CD14-positive monocyte (primary cell): ENCODE measurements around the gene SMIM35. TPM values are rescaled to one million over a fixed set of nuclear protein-coding genes. Genes with fewer than 3 reads are reported as not detected.
A peak's percentile ranks its signal among the peaks of the same experiment; 100 is the strongest.

Experiments
- DNase-seq, 3 donors: peaks; one replicate each; pipeline ENCODE4 v3.0.0-alpha.2; 2011 to 2022
- H2AFZ ChIP-seq: 2 replicates; pipeline ENCODE4 v1.6.0; 2012; ENCODE audit warnings: mild to moderate bottlenecking, low read depth, low read length, inconsistent platforms; ENCODE audit not compliant: insufficient read depth, poor library complexity, severe bottlenecking
- H3K27ac ChIP-seq, 2 donors: 1 replicate in 1 of 2; 2 replicates in 1 of 2; pipeline ENCODE4 v1.5.1; 2012 to 2013; ENCODE audit warnings: low read length in 2 of 2, control low read depth in 1 of 2, inconsistent platforms in 1 of 2, low read depth in 1 of 2, mild to moderate bottlenecking in 1 of 2
- H3K27me3 ChIP-seq, 2 donors: one replicate each; pipeline versions ENCODE4 v1.6.0 to v1.6.1; 2011 to 2013; ENCODE audit warnings: low read length in 2 of 2; ENCODE audit not compliant: control insufficient read depth in 2 of 2, insufficient read depth in 2 of 2
- H3K36me3 ChIP-seq, 2 donors: replicated peaks in 1 of 2; 1 replicate in 1 of 2; 2 replicates in 1 of 2; pipeline versions ENCODE4 v1.5.1 to v1.6.1; 2012 to 2013; ENCODE audit warnings: low read length in 2 of 2, control low read depth in 1 of 2, inconsistent platforms in 1 of 2, mild to moderate bottlenecking in 1 of 2; ENCODE audit not compliant: insufficient read depth in 2 of 2, control insufficient read depth in 1 of 2
- H3K4me1 ChIP-seq, 2 donors: 1 replicate in 1 of 2; 2 replicates in 1 of 2; pipeline versions ENCODE4 v1.5.1 to v1.6.1; 2012 to 2013; ENCODE audit warnings: low read length in 2 of 2, control low read depth in 1 of 2, inconsistent platforms in 1 of 2, mild to moderate bottlenecking in 1 of 2, moderate library complexity in 1 of 2; ENCODE audit not compliant: insufficient read depth in 2 of 2, control insufficient read depth in 1 of 2
- H3K4me2 ChIP-seq: replicated peaks from 2 replicates; pipeline ENCODE3; 2012; ENCODE audit warnings: low read length, moderate library complexity, mild to moderate bottlenecking; ENCODE audit not compliant: poor library complexity, severe bottlenecking; ENCODE audit errors: extremely low read depth
- H3K4me3 ChIP-seq, 3 experiments: fragments of 200-600 bp in 1 of 3; sonication (generic) in 1 of 3; replicated peaks in 1 of 3; 1 replicate in 2 of 3; 2 replicates in 1 of 3; pipeline ENCODE4 v1.5.1; 2011 to 2013; ENCODE audit warnings: low read length in 3 of 3, mild to moderate bottlenecking in 3 of 3, control low read depth in 2 of 3, low read depth in 2 of 3, inconsistent platforms in 1 of 3, moderate library complexity in 1 of 3
- H3K79me2 ChIP-seq: 2 replicates; pipeline ENCODE4 v1.6.0; 2012; ENCODE audit warnings: mild to moderate bottlenecking, control low read depth, inconsistent platforms, low read length, moderate library complexity; ENCODE audit not compliant: insufficient read depth
- H3K9ac ChIP-seq: 2 replicates; pipeline ENCODE4 v1.6.0; 2017; ENCODE audit warnings: low read length, mild to moderate bottlenecking; ENCODE audit not compliant: insufficient read depth, poor library complexity, severe bottlenecking
- H3K9me3 ChIP-seq, 2 donors: replicated peaks in 1 of 2; 1 replicate in 1 of 2; 2 replicates in 1 of 2; pipeline versions ENCODE4 v1.5.1 to v1.6.1; 2012 to 2013; ENCODE audit warnings: low read length in 2 of 2, control low read depth in 1 of 2; ENCODE audit not compliant: control insufficient read depth in 1 of 2, insufficient read depth in 1 of 2
- H4K20me1 ChIP-seq: 2 replicates; pipeline ENCODE4 v1.6.0; 2012; ENCODE audit warnings: mild to moderate bottlenecking, low read length, control low read depth, moderate library complexity; ENCODE audit not compliant: insufficient read depth
- H3K27ac Mint-ChIP-seq, 7 donors: one replicate each; pipeline ENCODE4 v1.8.0; 2020; ENCODE audit warnings: mild to moderate bottlenecking in 7 of 7, mixed read lengths in 7 of 7, moderate library complexity in 6 of 7, inconsistent platforms in 2 of 7
- H3K27me3 Mint-ChIP-seq, 3 donors: one replicate each; pipeline ENCODE4 v1.8.0; 2021 to 2022; ENCODE audit warnings: low read depth in 3 of 3, mild to moderate bottlenecking in 3 of 3, mixed read lengths in 3 of 3, moderate library complexity in 3 of 3, inconsistent platforms in 1 of 3
- H3K36me3 Mint-ChIP-seq, 2 donors: one replicate each; pipeline ENCODE4 v1.8.0; 2020; ENCODE audit warnings: mixed read lengths in 2 of 2, inconsistent platforms in 1 of 2, mild to moderate bottlenecking in 1 of 2
- H3K4me1 Mint-ChIP-seq: one replicate; pipeline ENCODE4 v1.8.0; 2020; ENCODE audit warnings: mild to moderate bottlenecking, mixed read lengths
- H3K4me3 Mint-ChIP-seq, 2 donors: one replicate each; pipeline ENCODE4 v1.8.0; 2020; ENCODE audit warnings: mild to moderate bottlenecking in 2 of 2, mixed read lengths in 2 of 2, moderate library complexity in 1 of 2
- H3K9me3 Mint-ChIP-seq, 7 donors: one replicate each; pipeline ENCODE4 v1.8.0; 2020 to 2022; ENCODE audit warnings: mixed read lengths in 7 of 7, mild to moderate bottlenecking in 6 of 7, moderate library complexity in 6 of 7, inconsistent platforms in 2 of 7
- WGBS: methylation state at CpG from one replicate; pipeline ENCODE4 v1.1.5; 2013; ENCODE audit warnings: missing lambda C conversion rate; ENCODE audit not compliant: insufficient coverage; 5-methylcytosine and 5-hydroxymethylcytosine counted together
- intact Hi-C, 2 donors: fragments of 100-400 bp; cut with micrococcal nuclease; formaldehyde crosslinking; loops; one replicate each; pipeline versions ENCODE4 v1.15.0 to v1.15.1; 2023
- polyA minus RNA-seq: library from RNA; depleted of rRNA, polyadenylated mRNA; stranded (reverse); fragments of >200 nt; gene quantifications from 2 replicates; pipeline ENCODE4 v1.2.3, GENCODE V29; 2012
- polyA plus RNA-seq, 3 donors: library from polyadenylated mRNA; depleted of rRNA in 1 of 3; unstranded in 2 of 3; stranded (reverse) in 1 of 3; fragments of 300-500 nt in 2 of 3; fragments of >200 nt in 1 of 3; fragmentation: Illumina TruSeq in 2 of 3; gene quantifications; 1 replicate in 2 of 3; 2 replicates in 1 of 3; pipeline ENCODE4 v1.2.3, GENCODE V29; 2012 to 2021
- total RNA-seq, 12 experiments: library from RNA in 1 of 12; stranded (reverse) in 1 of 12; fragments of 120-200 nt in 1 of 12; gene quantifications; one replicate each; pipeline ENCODE4 v1.2.4 and lab custom pipeline; 2013 to 2026; ENCODE audit warnings: mixed read lengths in 6 of 12, inconsistent platforms in 1 of 12
- TF ChIP-seq, protein P1 (sequence below): fragments of 200-600 bp; IDR thresholded peaks from one replicate; pipeline ENCODE4 v1.8.0; 2022; ENCODE audit warnings: antibody characterized with exemption, mild to moderate bottlenecking

The SMIM35 gene
- total RNA-seq (2013), result 0.33 TPM
- polyA plus RNA-seq (under 1 TPM; 0.05 to 0.29 (median 0.11) TPM), polyA minus RNA-seq (0.14 and 0.32 TPM in 2 replicates), total RNA-seq (lab: John Stamatoyannopoulos, UW) (0 to 2.3 (median 0.49) reads per million in 11 experiments)

DNA sequence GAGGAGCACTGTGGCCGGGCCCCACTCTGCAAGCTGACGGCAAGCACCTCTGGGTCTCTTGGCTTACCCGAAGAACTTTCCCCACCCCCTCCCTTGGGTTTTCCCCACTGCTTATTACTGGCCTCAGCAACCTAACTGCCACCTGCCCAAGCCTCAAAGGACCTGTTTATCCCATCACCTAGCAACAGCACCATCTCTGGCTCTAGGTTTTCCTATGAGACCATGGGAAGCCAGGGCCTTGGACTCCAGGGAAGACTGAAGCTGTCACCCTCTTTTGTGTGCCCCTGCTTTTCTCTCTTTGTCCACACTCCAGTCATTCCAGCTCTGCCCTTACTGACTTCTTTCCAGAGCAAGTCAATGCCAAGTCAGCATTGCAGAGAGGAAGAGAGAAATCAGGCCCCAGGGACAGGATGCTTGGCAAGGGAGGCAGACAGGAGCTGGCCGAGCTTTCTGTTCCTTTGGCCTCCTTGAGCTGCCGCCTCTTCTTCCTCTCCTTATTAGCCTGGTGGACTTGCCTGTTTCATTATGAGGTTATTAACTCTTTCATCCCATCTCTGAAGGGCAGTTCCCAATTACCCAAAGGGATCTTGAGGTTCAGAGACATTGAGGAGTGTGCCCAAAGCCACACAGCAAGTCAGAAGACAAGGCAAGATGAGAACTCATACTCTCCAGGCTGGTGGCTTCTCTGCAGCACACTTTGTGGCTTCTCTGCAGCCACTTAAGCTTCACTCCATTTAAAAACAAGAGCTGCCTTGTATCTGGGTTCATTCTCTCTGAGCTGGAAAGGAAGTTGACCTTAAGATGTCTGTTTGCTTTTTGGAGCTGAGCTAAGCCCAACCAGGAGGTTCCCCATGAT is at the start of gene SMIM35:
Gene SMIM35, minus strand, starts transcription at position 51 of the 856 bp plus-strand sequence. CDS start 206 bp downstream, outside the sequence.
- H3K4me1 ChIP-seq, result peaks cover 64 to 70% of the 10 kb centered on the region in 2 donors
- intact Hi-C loops, result loop anchor here in 1 of 2 donors (10.0 kb wide), 1 partner anchor 72 kb away; no protein-coding TSS in a partner anchor
- 90% methylated on average over 2 of the region's 5 CpGs for WGBS
- peaks cover 15 to 21% of the 10 kb centered on the region in 2 donors for H3K9me3 ChIP-seq
- peak within 1 kb of the TSS; percentile 57 to 60 for H3K4me3 Mint-ChIP-seq
- H3K79me2 ChIP-seq, result no peaks in the 10 kb centered on the region
- peak within 1 kb of the TSS; percentile 96 to 99 (median 96) for H3K27ac Mint-ChIP-seq
- H3K27me3 ChIP-seq, result no peaks in the 10 kb centered on the region
- no peak within 1 kb of the TSS for H2AFZ ChIP-seq
- H3K4me1 Mint-ChIP-seq, result peaks cover 65% of the 10 kb centered on the region
- H3K9ac ChIP-seq, result no peak within 1 kb of the TSS
- no peak for DNase-seq
- H3K9me3 Mint-ChIP-seq, result peaks cover 8 to 24% (median 20%) of the 10 kb centered on the region in 7 donors
- H4K20me1 ChIP-seq, result no peaks in the 10 kb centered on the region
- TF ChIP-seq, protein P1, sequence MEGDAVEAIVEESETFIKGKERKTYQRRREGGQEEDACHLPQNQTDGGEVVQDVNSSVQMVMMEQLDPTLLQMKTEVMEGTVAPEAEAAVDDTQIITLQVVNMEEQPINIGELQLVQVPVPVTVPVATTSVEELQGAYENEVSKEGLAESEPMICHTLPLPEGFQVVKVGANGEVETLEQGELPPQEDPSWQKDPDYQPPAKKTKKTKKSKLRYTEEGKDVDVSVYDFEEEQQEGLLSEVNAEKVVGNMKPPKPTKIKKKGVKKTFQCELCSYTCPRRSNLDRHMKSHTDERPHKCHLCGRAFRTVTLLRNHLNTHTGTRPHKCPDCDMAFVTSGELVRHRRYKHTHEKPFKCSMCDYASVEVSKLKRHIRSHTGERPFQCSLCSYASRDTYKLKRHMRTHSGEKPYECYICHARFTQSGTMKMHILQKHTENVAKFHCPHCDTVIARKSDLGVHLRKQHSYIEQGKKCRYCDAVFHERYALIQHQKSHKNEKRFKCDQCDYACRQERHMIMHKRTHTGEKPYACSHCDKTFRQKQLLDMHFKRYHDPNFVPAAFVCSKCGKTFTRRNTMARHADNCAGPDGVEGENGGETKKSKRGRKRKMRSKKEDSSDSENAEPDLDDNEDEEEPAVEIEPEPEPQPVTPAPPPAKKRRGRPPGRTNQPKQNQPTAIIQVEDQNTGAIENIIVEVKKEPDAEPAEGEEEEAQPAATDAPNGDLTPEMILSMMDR, result no peak
- peak within 1 kb of the TSS; percentile 73 to 92 for H3K27ac ChIP-seq
- H3K27me3 Mint-ChIP-seq, result peaks cover 0 to 9% (median 5%) of the 10 kb centered on the region in 3 donors
- H3K4me3 ChIP-seq, result peak within 1 kb of the TSS in 1 of 3 experiments; percentile 35
- H3K4me2 ChIP-seq, result no peak within 1 kb of the TSS
- H3K36me3 ChIP-seq, result no peaks in the 10 kb centered on the region
- peaks cover 3 to 6% of the 10 kb centered on the region in 2 donors for H3K36me3 Mint-ChIP-seq

DNA sequence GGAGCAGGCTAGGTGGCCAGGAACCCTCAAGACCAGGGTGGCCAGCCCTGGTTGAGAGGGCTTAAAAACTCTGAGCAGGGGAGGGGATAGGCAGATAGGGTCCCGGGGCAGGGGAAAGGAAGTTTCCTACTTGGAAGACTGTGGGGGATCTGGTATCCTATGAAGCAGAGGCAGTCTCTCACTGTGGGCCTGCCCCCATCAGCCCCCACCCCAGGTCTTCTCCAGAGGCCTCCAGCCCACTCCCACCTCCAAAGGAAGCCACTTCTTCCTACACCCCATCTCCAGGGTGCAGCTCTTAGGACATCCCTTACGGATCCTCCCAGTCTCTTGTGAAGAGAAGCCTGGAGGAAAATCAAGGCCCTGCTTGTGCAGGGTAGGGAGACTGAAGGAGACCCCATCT is 49.6 kb upstream of the SMIM35 start:
- Histone ChIP-seq H3K79me2 (no peaks in the 10 kb centered on the region), H2AFZ (no peak overlapping the region), H3K27me3 (no peaks in the 10 kb centered on the region), H3K4me2 (no peak overlapping the region), H3K4me1 (peaks cover 0 to 7% of the 10 kb centered on the region in 2 donors), H3K9me3 (no peaks in the 10 kb centered on the region), H3K27ac (no peak overlapping the region), H3K4me3 (no peak overlapping the region), H3K36me3 (no peaks in the 10 kb centered on the region), H4K20me1 (no peaks in the 10 kb centered on the region), H3K9ac (no peak overlapping the region)
- Mint-ChIP-seq H3K4me1 (peaks cover 9% of the 10 kb centered on the region), H3K27ac (no peak overlapping the region), H3K9me3 (peaks cover 0 to 2% (median 0%) of the 10 kb centered on the region in 7 donors), H3K4me3 (no peak overlapping the region), H3K36me3 (no peaks in the 10 kb centered on the region), H3K27me3 (peaks cover 5 to 18% (median 13%) of the 10 kb centered on the region in 3 donors)
- no peak for DNase-seq
- intact Hi-C loops, result no loop called here
- TF ChIP-seq, protein P1, result no peak
- no CpG with 5 or more reads among the region's 2 CpGs for whole genome bisulfite sequencing
